Measurements from ENCODE around the gene SAC3D1. TPM values are rescaled to one million over a fixed set of nuclear protein-coding genes. Genes with fewer than 3 reads are reported as not detected.
A peak's percentile ranks its signal among the peaks of the same experiment; 100 is the strongest.
"Not testable (repeated sequence)": the region's sequence is repeated elsewhere in the genome, so short reads cannot be mapped to it uniquely, and the experiment has no call there.

The SAC3D1 gene
- total RNA-seq, 1 donor from 2014 or later, result 49.0 TPM

GRCh38 chr11:65021509-65021908 lies 19.5 kb upstream of the SAC3D1 start:
- TF ChIP-seq CTCF (conservative IDR thresholded peaks at IDR 0.05; ENCODE audit: low read depth, low read length), result no peak

GRCh38 chr11:65023502-65023901 lies 17.5 kb upstream of the SAC3D1 start:
- not testable (repeated sequence) for H3K4me3 ChIP-seq (ENCODE audit: low read depth, low read length); DNase-seq (ENCODE audit: low read depth)

More at GRCh38 chr11:65021509-65021908, 19.5 kb upstream of the SAC3D1 start:
- no peak overlapping the region for H3K4me3 ChIP-seq (ENCODE audit: low read depth, low read length)
- DNase-seq (ENCODE audit: low read depth), result no peak

GRCh38 chr11:65026810-65027209 lies 14.2 kb upstream of the SAC3D1 start:
- peak overlapping the region; percentile 63 for H3K4me3 ChIP-seq (ENCODE audit: low read depth, low read length)
- no peak for TF ChIP-seq CTCF (conservative IDR thresholded peaks at IDR 0.05; ENCODE audit: low read depth, low read length)
- DNase-seq (ENCODE audit: low read depth), result peak; percentile 45

- peak; percentile 83 for DNase-seq (ENCODE audit: low read depth)
- H3K4me3 ChIP-seq (ENCODE audit: low read depth, low read length), result peak within 1 kb of the TSS; percentile 63
- TF ChIP-seq CTCF (conservative IDR thresholded peaks at IDR 0.05; ENCODE audit: low read depth, low read length), result peak; percentile 67
These were observed 13.6 kb upstream of the SAC3D1 start, which contains the start of gene SNX15 for GRCh38 chr11:65027213-65028067. Gene SNX15, plus strand, starts transcription at chr11:65027439. Its CDS starts 99 bp downstream, at chr11:65027538.

GRCh38 chr11:65032216-65032615 lies 8.8 kb upstream of the SAC3D1 start:
- no peak overlapping the region for H3K4me3 ChIP-seq (ENCODE audit: low read depth, low read length)
- no peak for DNase-seq (ENCODE audit: low read depth)
- no peak for TF ChIP-seq CTCF (conservative IDR thresholded peaks at IDR 0.05; ENCODE audit: low read depth, low read length)

GRCh38 chr11:65034423-65034822 lies 6.6 kb upstream of the SAC3D1 start:
- no peak overlapping the region for H3K4me3 ChIP-seq (ENCODE audit: low read depth, low read length)
- no peak for TF ChIP-seq CTCF (conservative IDR thresholded peaks at IDR 0.05; ENCODE audit: low read depth, low read length)
- DNase-seq (ENCODE audit: low read depth), result no peak

- TF ChIP-seq CTCF (conservative IDR thresholded peaks at IDR 0.05; ENCODE audit: low read depth, low read length), result no peak
- no peak for DNase-seq (ENCODE audit: low read depth)
- H3K4me3 ChIP-seq (ENCODE audit: low read depth, low read length), result no peak overlapping the region
These were observed 5.4 kb upstream of the SAC3D1 start for GRCh38 chr11:65035579-65035978.
